Endodermal cell (in vitro differentiated cells): ENCODE data around the gene TEX44. TPM values are rescaled to one million over a fixed set of nuclear protein-coding genes. Genes with fewer than 3 reads are reported as not detected.
A peak's percentile ranks its signal among the peaks of the same experiment; 100 is the strongest.

ENCODE experiments used
- DNase-seq: peaks from one replicate; pipeline ENCODE4 v3.0.0-alpha.2; 2017
- H3K27ac ChIP-seq: 2 replicates; pipeline ENCODE4 v1.5.1; 2013; ENCODE audit warnings: mild to moderate bottlenecking, low read depth, low read length, moderate library complexity
- H3K27me3 ChIP-seq: 2 replicates; pipeline ENCODE4 v1.6.1; 2013; ENCODE audit warnings: mild to moderate bottlenecking, low read length, moderate library complexity; ENCODE audit not compliant: insufficient read depth, control insufficient read depth, poor library complexity, severe bottlenecking
- H3K36me3 ChIP-seq: 2 replicates; pipeline ENCODE4 v1.7.0; 2013; ENCODE audit warnings: mild to moderate bottlenecking, low read length, moderate library complexity; ENCODE audit not compliant: control insufficient read depth, insufficient read depth
- H3K4me1 ChIP-seq: one replicate; pipeline ENCODE4 v1.7.0; 2013; ENCODE audit warnings: low read length; ENCODE audit not compliant: control insufficient read depth, insufficient read depth
- H3K4me3 ChIP-seq: 2 replicates; pipeline ENCODE4 v1.5.1; 2013; ENCODE audit warnings: mild to moderate bottlenecking, low read length, moderate library complexity
- H3K9ac ChIP-seq: 2 replicates; pipeline ENCODE4 v1.6.1; 2013; ENCODE audit warnings: mild to moderate bottlenecking, low read length, moderate library complexity; ENCODE audit not compliant: poor library complexity, severe bottlenecking; ENCODE audit errors: extremely low read depth
- H3K9me3 ChIP-seq: 2 replicates; pipeline ENCODE4 v1.6.1; 2013; ENCODE audit warnings: mild to moderate bottlenecking, low read length, moderate library complexity; ENCODE audit not compliant: control insufficient read depth
- H3K27ac Mint-ChIP-seq: 2 replicates; pipeline ENCODE4 v1.8.0; 2020; ENCODE audit warnings: mixed read lengths
- H3K27me3 Mint-ChIP-seq: 2 replicates; pipeline ENCODE4 v1.8.0; 2021; ENCODE audit warnings: mild to moderate bottlenecking, mixed read lengths; ENCODE audit not compliant: insufficient read depth
- H3K36me3 Mint-ChIP-seq: 2 replicates; pipeline ENCODE4 v1.8.0; 2020; ENCODE audit warnings: low read depth, mixed read lengths
- H3K4me1 Mint-ChIP-seq: 2 replicates; pipeline ENCODE4 v1.8.0; 2020; ENCODE audit warnings: mixed read lengths
- H3K4me3 Mint-ChIP-seq: 2 replicates; pipeline ENCODE4 v1.8.0; 2020; ENCODE audit warnings: mild to moderate bottlenecking, moderate library complexity, mixed read lengths
- H3K9me3 Mint-ChIP-seq: 2 replicates; pipeline ENCODE4 v1.8.0; 2020; ENCODE audit warnings: mild to moderate bottlenecking, mixed read lengths
- WGBS, 2 experiments: methylation state at CpG; one replicate each; pipeline versions ENCODE4 v1.1.5 to v1.1.7; 2013; ENCODE audit warnings: missing lambda C conversion rate in 2 of 2, mixed read lengths in 1 of 2; ENCODE audit not compliant: insufficient coverage in 1 of 2, insufficient read length in 1 of 2; 5-methylcytosine and 5-hydroxymethylcytosine counted together
- total RNA-seq, 2 donors: library from RNA; stranded (reverse); fragmentation: NEBNext Ultra II Directional in 1 of 2; extraction: Animal tissue kit (Norgen Biotek cat#: 25700) in 1 of 2; gene quantifications; 2 replicates in 1 of 2; 3 replicates in 1 of 2; pipeline ENCODE4 v1.2.1, GENCODE V29; 2021
- TF ChIP-seq, protein P1 (sequence below): fragments of 200-600 bp; sonication (generic); conservative IDR thresholded peaks from 2 replicates; pipeline ENCODE4 v1.5.0; 2021; ENCODE audit warnings: antibody characterized with exemption, mild to moderate bottlenecking

TEX44 gene
- total RNA-seq, 2 donors from 2014 or later = not detected

- H3K4me1 ChIP-seq = peaks cover 16% of the 10 kb centered on the region
- Mint-ChIP-seq H3K27me3 (no peaks in the 10 kb centered on the region), H3K27ac (peak overlapping the region; percentile 97), H3K36me3 (no peaks in the 10 kb centered on the region), H3K4me1 (peaks cover 31% of the 10 kb centered on the region), H3K9me3 (no peaks in the 10 kb centered on the region), H3K4me3 (peak overlapping the region; percentile 63)
- no peaks in the 10 kb centered on the region for H3K36me3 ChIP-seq
- TF ChIP-seq, protein P1, sequence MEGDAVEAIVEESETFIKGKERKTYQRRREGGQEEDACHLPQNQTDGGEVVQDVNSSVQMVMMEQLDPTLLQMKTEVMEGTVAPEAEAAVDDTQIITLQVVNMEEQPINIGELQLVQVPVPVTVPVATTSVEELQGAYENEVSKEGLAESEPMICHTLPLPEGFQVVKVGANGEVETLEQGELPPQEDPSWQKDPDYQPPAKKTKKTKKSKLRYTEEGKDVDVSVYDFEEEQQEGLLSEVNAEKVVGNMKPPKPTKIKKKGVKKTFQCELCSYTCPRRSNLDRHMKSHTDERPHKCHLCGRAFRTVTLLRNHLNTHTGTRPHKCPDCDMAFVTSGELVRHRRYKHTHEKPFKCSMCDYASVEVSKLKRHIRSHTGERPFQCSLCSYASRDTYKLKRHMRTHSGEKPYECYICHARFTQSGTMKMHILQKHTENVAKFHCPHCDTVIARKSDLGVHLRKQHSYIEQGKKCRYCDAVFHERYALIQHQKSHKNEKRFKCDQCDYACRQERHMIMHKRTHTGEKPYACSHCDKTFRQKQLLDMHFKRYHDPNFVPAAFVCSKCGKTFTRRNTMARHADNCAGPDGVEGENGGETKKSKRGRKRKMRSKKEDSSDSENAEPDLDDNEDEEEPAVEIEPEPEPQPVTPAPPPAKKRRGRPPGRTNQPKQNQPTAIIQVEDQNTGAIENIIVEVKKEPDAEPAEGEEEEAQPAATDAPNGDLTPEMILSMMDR = peak; percentile 60
- 2 to 3% methylated on average over 16 to 86 of the region's 86 CpGs for WGBS, 2 experiments
- H3K27ac ChIP-seq = peak overlapping the region; percentile 98
- peak overlapping the region; percentile 71 for H3K9ac ChIP-seq
- peak; percentile 96 for DNase-seq
- no peaks in the 10 kb centered on the region for H3K9me3 ChIP-seq
- no peaks in the 10 kb centered on the region for H3K27me3 ChIP-seq
- peak overlapping the region; percentile 70 for H3K4me3 ChIP-seq
Measured at GRCh38 chr2:231613663-231614558, 21.2 kb downstream of the TEX44 start.

DNA sequence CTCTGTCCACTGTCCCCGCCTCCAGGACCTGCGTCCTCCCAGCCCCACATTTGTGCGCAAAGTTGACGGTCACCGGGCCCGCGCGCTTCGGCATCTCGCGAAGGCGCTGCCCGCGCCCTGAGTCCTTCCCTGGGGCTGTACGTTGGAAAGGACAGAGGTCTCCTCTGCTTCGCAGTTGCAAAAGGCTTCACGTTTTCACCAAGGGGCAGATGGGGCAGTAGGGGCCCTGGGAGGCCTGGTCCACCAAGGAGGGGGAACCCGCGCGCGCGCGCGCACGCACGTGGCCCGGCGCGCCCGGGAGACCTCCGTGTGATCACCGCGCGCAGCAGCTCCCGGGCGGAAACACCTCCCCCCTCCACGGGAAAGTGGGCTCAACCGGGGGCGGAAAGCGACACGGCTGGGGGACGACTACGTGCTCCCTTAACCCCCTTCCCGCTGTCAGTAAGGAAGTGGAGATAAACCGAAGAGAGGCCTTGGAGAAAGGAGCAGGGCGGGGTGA, 21.9 kb downstream of the TEX44 start:
- no peak for DNase-seq
- Histone ChIP-seq H3K27ac (peak overlapping the region; percentile 98), H3K4me1 (peaks cover 16% of the 10 kb centered on the region), H3K4me3 (peak overlapping the region; percentile 68), H3K27me3 (no peaks in the 10 kb centered on the region), H3K9me3 (no peaks in the 10 kb centered on the region), H3K9ac (peak overlapping the region; percentile 71), H3K36me3 (no peaks in the 10 kb centered on the region)
- no peaks in the 10 kb centered on the region for H3K27me3 Mint-ChIP-seq
- WGBS, 2 experiments = 9 to 10% methylated on average over 18 to 46 of the region's 46 CpGs
- TF ChIP-seq, protein P1 = no peak
- H3K4me1 Mint-ChIP-seq = peaks cover 31% of the 10 kb centered on the region
- H3K27ac Mint-ChIP-seq = peak overlapping the region; percentile 97
- H3K4me3 Mint-ChIP-seq = peak overlapping the region; percentile 63
- no peaks in the 10 kb centered on the region for H3K36me3 Mint-ChIP-seq
- no peaks in the 10 kb centered on the region for H3K9me3 Mint-ChIP-seq

- H3K4me3 ChIP-seq = no peak overlapping the region
- H3K36me3 ChIP-seq = no peaks in the 10 kb centered on the region
- WGBS, 2 experiments = 62 to 69% methylated on average over 15 to 31 of the region's 31 CpGs
- DNase-seq = peak; percentile 84
- Mint-ChIP-seq H3K4me1 (peaks cover 33% of the 10 kb centered on the region), H3K27me3 (no peaks in the 10 kb centered on the region), H3K36me3 (no peaks in the 10 kb centered on the region), H3K4me3 (peak overlapping the region; percentile 63), H3K27ac (peak overlapping the region; percentile 97), H3K9me3 (no peaks in the 10 kb centered on the region)
- H3K27ac ChIP-seq = peak overlapping the region; percentile 98
- peaks cover 16% of the 10 kb centered on the region for H3K4me1 ChIP-seq
- TF ChIP-seq, protein P1 = peak; percentile 46
- peak overlapping the region; percentile 71 for H3K9ac ChIP-seq
- H3K27me3 ChIP-seq = no peaks in the 10 kb centered on the region
- H3K9me3 ChIP-seq = no peaks in the 10 kb centered on the region
Measured at GRCh38 chr2:231615058-231615671, 22.5 kb downstream of the TEX44 start.
